HG03439 (cell line): ENCODE results near the gene NBEAL1.
"Not testable (repeated sequence)": the region's sequence is repeated elsewhere in the genome, so short reads cannot be mapped to it uniquely, and the experiment has no call there.

Source experiments
- ATAC-seq: cut with Tn5 transposase; IDR thresholded peaks from one replicate; pipeline ENCODE4 v1.9.1; 2021; ENCODE audit warnings: mild to moderate bottlenecking, moderate library complexity; ENCODE audit not compliant: unreplicated experiment

The NBEAL1 gene

GRCh38 chr2:203014456-203015199 lies at the start of gene NBEAL1:
Gene NBEAL1, plus strand, starts transcription at chr2:203014875. Its CDS starts 1,510 bp downstream, at chr2:203016385.
- ATAC-seq: peak; percentile 98

- peak; percentile 56 for ATAC-seq
Measured at GRCh38 chr2:202965810-202966460, 48.7 kb upstream of the NBEAL1 start.

GRCh38 chr2:202969404-202969803 lies 45.3 kb upstream of the NBEAL1 start:
- ATAC-seq: not testable (repeated sequence)

DNA sequence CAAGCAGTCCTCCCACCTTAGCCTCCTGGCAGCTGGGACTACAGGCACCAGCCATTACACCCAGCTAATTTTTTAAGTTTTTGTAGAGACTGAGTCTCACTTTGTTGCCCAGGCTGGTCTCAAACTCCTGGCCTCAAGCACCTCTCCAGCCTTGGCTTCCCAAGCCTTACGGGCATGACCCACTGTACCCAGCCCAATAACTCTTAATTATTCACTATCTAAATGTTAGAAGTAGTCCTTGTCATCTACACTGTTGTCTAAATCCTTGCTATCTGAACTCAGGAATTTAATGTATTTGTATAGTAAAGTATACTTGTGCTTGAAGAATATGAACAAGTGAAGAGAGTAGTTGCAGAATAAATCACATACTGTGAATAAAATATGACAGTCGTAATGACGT lies 37.9 kb upstream of the NBEAL1 start:
- no peak for ATAC-seq

DNA sequence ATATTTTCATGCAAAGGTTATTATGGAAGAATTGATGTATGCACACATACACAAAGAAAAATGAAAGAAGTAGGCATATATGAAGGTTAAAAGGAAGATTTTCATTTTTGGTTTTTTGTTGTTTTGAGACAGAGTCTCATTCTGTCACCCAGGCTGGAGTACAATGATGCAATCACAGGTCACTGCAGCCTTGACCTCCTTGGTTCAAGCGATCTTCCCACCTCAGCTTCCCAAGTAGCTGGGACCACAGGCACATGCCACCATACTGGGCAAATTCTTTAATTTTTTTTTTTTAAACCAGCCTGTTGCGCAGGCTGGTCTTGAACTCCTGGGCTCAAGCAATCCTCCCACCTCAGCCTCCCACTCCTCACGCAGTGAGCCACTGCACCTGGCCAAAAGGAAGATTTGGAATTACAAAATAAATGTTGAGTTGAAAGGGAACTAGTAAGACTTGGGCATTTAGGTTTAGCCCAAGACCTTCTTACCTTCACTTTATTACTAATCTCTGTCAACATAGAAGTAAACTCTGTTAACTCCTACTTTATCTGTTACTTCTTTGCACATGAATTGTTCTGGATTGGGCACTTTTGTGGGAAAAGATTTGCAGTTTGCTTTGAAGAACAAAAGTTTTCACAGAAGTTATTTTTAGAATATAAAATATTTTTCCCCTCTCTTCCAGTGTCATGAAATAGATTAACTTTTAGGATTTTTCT lies 31.7 kb upstream of the NBEAL1 start:
- ATAC-seq: no peak

GRCh38 chr2:202989749-202990148 lies 24.9 kb upstream of the NBEAL1 start:
- ATAC-seq: no peak

- no peak for ATAC-seq
Measured at GRCh38 chr2:202990501-202990900, 24.2 kb upstream of the NBEAL1 start.

DNA sequence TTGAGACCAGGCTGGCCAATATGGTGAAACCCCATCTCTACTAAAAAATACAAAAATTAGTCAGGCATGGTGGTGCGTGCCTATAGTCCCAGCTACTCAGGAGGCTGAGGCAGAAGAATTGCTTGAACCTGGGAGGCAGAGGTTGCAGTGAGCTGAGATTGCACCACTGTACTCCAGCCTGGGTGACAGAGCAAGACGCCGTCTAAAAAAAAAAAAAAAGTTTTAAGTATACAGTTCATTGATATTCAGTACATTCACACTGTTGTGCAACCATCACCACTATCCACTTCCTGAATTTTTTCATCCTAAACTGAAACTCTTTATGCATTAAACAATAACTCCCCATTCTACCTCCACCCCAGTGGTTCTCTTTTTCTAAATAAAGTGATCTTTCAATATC lies 17.6 kb upstream of the NBEAL1 start:
- not testable (repeated sequence) for ATAC-seq

GRCh38 chr2:203002054-203002821 lies 12.4 kb upstream of the NBEAL1 start:
- ATAC-seq: no peak

DNA sequence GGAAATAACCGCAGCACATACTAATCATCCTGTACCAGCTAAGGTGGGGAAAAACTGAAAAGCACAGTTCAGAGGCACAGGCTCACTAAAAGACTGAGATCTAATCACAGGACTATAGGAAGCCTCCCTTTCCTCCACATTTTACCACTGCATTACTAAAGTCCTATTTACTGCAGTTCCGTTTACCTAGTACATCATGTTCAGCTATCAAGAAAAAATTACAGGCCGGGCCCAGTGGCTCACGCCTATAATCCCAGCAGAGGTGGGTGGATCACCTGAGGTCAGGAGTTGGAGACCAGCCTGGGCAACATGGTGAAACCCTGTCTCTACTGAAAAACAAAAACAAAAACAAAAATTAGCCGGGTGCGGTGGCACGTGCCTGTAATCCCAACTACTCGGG lies 11.0 kb upstream of the NBEAL1 start:
- ATAC-seq: no peak

DNA sequence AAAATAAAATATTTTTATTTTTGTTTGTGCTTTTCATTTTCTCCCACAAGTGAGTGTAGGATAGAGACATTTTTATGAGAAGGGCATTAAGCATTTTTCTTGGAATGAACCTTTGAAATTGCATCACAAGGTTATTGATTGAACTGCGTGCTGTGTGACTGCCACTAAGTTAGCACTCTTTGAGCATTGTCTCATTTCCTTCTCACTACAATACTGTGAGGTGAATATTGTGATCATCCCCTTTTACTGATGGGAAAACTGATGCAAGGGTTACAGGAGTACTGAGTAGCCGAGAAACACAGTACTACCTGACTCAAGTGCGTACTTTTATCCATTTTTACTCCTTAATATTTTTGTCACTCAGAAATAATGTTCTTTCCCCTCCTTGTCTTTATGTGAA lies 2.0 kb downstream of the NBEAL1 start:
- no peak for ATAC-seq

DNA sequence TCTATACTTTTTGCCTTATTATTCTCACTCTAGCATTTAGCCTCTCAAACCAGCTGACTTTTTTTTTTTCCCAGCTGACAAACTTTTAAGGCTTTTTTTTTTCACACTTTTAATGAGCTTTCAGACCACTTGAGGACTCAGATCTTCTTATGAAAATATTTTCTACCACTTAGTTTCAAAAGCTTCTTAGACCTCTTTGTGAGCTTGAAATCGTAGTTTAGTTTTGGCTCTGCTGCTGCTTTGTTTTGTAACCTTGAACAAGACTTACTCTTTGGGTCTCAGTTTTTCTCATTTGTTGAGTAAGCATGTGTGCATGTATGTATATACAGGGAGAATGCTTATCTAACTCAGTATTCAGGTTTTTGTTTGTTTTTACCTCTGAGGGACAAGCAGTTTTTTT lies 3.5 kb downstream of the NBEAL1 start:
- ATAC-seq: no peak

- ATAC-seq: no peak
Measured at GRCh38 chr2:203019142-203019541, 4.5 kb downstream of the NBEAL1 start.

- no peak for ATAC-seq
Measured at GRCh38 chr2:203021991-203022390, 7.3 kb downstream of the NBEAL1 start.

- no peak for ATAC-seq
Measured at GRCh38 chr2:203022751-203023150, 8.1 kb downstream of the NBEAL1 start.

DNA sequence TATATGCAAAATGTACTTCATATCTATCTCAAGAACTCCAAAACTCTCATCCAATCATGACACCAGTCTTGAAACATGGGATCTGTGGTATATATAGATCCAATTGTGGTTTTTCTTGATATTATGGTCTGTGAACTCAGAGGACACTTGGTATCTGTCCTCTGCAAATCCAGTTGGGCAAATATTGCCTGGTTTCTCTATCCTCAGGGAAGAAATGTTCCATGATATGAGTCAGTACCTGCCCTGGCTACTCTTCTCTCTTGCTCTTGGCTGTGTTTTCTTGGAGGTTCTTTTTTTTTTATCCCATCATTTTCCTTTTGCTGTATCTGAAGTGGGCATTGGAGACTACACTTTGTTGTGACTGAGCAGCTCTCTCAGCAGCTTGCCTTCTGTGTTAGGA lies 10.9 kb downstream of the NBEAL1 start:
- ATAC-seq: no peak

DNA sequence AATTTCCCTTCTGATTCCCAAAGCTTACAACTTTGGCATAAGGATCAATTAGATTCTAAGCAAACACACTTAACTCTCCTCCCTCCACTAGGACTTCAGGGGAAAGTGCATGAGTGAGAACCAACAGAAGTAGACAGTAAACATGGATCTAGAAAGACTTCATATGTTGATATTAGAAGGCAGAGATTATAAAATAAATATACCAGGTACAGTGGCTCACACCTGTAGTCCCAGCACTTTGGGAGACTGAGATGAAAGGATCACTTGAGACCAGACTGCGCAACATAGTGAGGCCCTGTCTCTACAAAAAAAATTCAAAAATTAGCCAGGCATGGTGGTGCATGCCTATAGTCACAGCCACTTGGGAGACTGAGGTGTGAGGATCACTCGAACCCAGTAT lies 15.9 kb downstream of the NBEAL1 start:
- ATAC-seq: no peak

GRCh38 chr2:203030991-203031390 lies 16.3 kb downstream of the NBEAL1 start:
- no peak for ATAC-seq

DNA sequence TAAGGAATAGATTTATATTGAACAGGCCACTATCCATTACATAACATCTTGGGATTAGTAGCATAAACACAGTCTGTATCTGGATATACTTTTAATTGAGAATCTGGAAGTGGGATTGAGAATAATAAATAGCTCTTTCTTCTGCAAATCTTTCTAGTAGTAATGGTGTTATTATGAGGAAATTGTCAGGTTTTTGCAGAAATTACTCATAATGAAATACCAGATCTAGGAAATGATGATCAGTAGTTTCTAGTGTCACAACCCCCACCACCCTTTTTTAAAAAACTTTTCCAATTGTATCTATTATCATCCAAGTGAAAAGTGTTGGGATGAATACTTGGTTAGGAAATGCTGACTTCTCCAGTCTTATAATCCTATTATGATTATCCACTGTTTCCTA lies 18.7 kb downstream of the NBEAL1 start:
- no peak for ATAC-seq

DNA sequence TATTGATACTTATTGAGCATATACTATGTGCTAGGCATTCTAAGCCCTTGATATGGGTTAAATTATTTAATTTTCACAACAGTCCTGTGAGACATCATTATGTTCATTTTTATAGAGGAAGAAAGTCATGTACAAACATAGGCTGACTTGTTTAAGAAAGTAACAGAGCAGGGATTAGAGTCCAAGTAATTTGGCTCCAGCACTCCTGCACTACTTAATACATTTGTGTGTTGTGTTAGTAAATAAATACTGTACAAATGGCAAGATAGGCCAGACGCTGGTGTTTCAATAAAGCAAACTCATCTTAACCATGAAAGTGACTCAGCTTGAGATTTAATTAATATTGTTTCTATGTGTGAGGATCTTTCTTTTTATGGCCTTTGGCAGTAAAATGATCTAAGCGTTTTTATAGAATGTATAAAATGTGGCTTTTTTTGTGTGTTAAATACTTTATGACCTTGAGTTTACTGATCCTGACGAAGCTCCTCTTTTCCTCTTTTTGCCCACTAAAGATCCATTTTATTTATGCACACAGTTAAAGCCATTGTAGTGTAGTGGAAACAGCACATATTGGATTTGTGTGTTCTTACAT lies 21.3 kb downstream of the NBEAL1 start:
- no peak for ATAC-seq

DNA sequence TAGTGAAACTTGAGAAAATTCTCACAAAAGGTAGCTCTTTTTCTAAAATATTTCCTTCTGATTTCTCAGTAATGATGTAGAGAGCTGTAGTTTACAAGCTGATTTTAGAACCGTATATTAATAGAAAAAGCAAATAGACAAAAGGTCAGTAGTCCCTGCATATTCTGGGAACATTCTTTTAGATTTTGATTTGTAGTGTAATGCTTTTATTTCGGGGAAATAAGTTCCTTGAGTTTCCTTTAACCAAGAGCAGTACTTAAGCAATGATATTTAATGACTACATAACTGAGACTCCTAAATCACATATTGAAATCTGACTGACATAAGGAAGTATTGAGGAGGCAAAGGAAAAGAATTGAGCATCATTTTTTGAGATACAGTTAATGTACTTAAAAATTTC lies 22.4 kb downstream of the NBEAL1 start:
- no peak for ATAC-seq
